DND-41 (cell line): ENCODE results near the gene IFITM10.

ENCODE experiments used
- CTCF ChIP-seq: IDR thresholded peaks from 2 replicates; pipeline ENCODE4 v1.5.1; 2012; ENCODE audit warnings: borderline replicate concordance, low read length, moderate library complexity, mild to moderate bottlenecking; ENCODE audit not compliant: poor library complexity, severe bottlenecking; ENCODE audit errors: extremely low read depth
- EZH2 ChIP-seq: IDR thresholded peaks from 3 replicates; pipeline ENCODE4 v1.6.1; 2012; ENCODE audit warnings: borderline replicate concordance, low read depth, mild to moderate bottlenecking, moderate library complexity, low read length, inconsistent platforms; ENCODE audit not compliant: severe bottlenecking

DNA sequence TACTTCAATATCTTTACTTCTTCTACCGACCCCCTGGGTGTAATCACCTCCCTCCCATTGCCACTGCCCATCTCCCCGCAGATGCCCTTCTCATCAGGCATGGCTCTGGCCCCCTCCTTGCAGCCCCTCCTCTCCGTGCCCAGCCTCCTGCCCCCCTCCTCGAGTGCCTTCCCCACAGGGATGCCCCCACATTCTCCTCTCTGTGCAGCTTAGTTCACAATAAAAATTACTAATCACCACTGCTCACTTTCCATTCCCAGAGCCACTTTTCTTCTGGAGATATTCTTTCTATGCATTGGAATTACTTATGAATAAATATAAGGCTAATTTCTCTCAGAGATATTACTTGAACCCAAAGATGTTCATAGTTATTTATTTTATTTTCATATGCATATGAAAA is 22.1 kb downstream of the IFITM10 start:
- TF ChIP-seq CTCF (no peak), EZH2 (no peak)
